Measurements from ENCODE around the gene HOXB6.

The HOXB6 gene

DNA sequence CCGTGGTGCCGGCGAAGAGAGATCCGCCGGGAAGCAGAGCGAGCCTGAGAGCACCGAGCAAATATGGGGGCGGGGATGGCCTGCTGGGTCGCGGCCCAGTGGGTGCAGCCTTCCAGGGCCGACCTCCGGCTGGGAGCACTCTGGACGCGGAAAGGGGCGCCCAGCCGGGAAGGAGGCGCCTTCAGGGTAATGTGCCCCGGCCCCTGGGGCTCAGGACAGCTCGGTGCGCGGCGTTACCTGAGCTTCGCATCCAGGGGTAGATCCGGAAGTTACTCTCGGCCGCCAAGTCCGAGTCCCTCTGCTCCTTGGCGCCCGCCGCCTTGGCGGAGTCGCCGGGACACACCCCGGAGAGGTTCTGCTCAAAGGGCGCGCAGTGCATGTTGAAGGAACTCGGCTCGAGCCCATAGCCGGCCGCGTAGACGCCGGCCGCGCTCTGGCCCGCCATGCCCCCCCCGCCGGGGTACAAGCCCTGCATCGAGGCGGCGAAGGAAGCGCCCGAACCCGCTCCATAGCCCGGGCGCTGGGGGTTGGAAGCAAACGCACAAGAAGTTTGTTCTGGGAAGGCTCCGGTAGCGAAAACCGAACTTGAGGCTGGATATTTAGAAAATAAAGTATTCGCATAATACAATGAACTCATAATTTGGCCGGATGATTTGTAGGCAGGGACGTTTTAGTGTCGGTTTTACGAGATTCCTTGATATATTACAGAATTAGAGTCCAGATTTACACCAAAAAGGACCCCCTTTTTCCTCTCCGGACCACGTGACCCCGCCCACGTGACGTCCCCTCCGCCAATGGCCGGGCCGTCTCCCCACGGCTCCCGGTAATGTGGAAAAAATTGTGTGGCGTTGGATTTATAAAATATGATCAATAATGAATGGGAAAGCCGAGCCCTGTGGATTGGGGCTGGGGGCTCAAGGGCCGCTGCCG, 5.8 kb upstream of the HOXB6 start, which contains the start of gene HOXB7:
TSS of gene HOXB7 (minus strand) at position 736 of the 930 bp plus-strand sequence. CDS start at position 637, 99 bp downstream.
- TF ChIP-seq, protein P1, sequence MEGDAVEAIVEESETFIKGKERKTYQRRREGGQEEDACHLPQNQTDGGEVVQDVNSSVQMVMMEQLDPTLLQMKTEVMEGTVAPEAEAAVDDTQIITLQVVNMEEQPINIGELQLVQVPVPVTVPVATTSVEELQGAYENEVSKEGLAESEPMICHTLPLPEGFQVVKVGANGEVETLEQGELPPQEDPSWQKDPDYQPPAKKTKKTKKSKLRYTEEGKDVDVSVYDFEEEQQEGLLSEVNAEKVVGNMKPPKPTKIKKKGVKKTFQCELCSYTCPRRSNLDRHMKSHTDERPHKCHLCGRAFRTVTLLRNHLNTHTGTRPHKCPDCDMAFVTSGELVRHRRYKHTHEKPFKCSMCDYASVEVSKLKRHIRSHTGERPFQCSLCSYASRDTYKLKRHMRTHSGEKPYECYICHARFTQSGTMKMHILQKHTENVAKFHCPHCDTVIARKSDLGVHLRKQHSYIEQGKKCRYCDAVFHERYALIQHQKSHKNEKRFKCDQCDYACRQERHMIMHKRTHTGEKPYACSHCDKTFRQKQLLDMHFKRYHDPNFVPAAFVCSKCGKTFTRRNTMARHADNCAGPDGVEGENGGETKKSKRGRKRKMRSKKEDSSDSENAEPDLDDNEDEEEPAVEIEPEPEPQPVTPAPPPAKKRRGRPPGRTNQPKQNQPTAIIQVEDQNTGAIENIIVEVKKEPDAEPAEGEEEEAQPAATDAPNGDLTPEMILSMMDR (conservative IDR thresholded peaks at IDR 0.05; ENCODE audit: low read depth, low read length) = no peak
- no peak for DNase-seq (ENCODE audit: low read depth)

DNA sequence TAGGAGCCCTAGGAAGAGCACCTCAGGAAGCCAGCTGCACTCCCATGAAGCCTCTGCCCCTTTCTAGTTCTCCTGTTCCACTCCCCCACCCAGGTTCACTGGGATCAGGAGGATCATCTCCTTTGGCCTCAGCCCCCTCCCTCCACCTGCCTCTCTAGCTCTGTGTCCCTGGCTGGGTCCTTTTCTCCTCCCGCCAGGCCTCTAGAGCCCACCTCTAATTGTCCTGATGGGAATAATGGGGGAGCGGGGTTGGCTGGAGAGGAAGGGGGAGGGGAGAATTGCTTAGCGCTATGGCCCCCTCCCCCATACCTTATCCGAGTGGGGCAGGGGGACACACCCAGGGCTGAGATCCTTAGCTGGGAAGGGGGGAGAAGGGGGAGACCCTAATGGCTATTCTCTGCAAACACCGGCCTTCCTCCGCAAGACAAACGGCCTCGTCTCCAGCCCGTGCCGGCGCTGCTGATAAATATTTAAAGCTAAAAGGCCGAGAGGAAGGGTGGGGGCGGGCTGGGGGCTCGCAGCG, 5.0 kb upstream of the HOXB6 start:
- TF ChIP-seq, protein P1 (conservative IDR thresholded peaks at IDR 0.05; ENCODE audit: low read depth, low read length) = no peak
- no peak overlapping the region for H3K4me3 ChIP-seq (ENCODE audit: low read depth, low read length)
- DNase-seq (ENCODE audit: low read depth) = no peak

More for the DNA sequence above, 5.8 kb upstream of the HOXB6 start, which contains the start of gene HOXB7:
- no peak within 1 kb of the TSS for H3K4me3 ChIP-seq (ENCODE audit: low read depth, low read length)

DNA sequence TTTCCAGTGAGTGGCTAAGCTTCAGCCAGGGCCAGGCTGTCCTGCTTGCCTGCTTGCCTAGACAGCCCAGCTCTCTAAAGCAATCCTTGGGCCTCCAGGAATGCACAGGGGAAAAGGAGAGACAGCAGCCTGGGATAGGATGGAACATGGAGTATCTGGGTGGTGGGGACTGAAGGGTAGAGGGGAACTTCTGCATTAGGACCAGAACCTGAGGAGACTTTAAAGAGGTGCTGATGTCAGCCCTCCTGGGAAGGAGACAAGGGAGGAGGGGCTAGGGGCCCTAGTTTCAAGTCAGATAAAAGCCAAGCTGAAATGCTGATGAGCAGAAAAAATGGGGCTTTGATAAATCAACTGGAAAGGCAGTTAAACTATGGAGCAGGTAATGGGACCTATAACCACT, 4.2 kb upstream of the HOXB6 start:
- no peak for DNase-seq (ENCODE audit: low read depth)
- H3K4me3 ChIP-seq (ENCODE audit: low read depth, low read length) = no peak overlapping the region
- TF ChIP-seq, protein P1 (conservative IDR thresholded peaks at IDR 0.05; ENCODE audit: low read depth, low read length) = no peak

DNA sequence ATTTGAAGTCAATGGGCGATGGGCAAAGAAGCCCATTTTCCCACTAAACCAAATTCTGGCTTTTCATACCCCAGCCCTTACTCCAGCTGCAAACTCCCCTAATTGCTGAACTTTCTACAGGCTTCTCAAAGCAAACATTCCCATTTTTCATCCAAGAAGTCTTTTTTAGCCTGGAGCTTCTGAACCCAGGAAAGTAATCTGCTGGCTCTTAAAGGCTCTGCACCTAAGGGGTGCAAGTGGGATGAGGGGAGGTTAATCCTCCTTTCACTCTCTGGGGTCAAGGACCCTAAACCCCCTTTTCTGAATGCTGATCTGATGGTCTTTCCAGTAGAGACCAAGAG, 3.7 kb upstream of the HOXB6 start:
- no peak overlapping the region for H3K4me3 ChIP-seq (ENCODE audit: low read depth, low read length)
- TF ChIP-seq, protein P1 (conservative IDR thresholded peaks at IDR 0.05; ENCODE audit: low read depth, low read length) = no peak
- no peak for DNase-seq (ENCODE audit: low read depth)

DNA sequence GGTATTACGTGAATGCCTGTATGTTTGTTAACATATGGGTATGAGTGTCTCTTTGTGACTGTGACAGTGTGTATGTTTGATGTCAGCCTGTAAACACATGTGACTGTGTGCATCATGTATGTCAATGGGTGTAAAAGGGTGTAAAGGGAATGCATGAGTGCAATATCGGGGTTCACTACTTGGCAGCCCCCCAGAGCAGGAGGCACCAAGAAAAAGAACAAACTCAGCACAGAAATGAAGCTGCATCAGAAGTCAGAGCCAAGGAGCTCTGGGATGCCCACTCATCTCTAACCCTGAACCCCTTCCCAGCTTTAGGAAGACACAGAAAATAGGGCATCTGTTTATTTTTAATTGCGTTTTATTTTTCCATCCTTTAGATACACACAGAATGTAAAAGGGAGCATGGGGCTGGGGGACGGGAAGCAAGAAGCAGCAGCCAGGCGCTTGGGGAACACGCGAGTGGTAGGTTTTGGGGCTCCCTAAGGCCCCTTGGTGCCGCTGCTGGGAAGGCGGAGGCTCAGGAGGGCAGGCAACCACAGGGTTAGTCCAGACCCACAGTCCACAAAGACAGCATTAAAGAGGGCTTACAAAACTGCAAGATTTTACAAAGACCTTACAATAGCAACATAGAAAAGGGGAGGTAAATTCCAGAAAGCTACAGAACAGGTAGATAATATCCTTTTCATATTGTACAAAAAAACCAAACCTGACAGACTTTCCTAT, 2.3 kb upstream of the HOXB6 start:
- TF ChIP-seq, protein P1 (conservative IDR thresholded peaks at IDR 0.05; ENCODE audit: low read depth, low read length) = no peak
- DNase-seq (ENCODE audit: low read depth) = no peak
- H3K4me3 ChIP-seq (ENCODE audit: low read depth, low read length) = no peak overlapping the region

DNA sequence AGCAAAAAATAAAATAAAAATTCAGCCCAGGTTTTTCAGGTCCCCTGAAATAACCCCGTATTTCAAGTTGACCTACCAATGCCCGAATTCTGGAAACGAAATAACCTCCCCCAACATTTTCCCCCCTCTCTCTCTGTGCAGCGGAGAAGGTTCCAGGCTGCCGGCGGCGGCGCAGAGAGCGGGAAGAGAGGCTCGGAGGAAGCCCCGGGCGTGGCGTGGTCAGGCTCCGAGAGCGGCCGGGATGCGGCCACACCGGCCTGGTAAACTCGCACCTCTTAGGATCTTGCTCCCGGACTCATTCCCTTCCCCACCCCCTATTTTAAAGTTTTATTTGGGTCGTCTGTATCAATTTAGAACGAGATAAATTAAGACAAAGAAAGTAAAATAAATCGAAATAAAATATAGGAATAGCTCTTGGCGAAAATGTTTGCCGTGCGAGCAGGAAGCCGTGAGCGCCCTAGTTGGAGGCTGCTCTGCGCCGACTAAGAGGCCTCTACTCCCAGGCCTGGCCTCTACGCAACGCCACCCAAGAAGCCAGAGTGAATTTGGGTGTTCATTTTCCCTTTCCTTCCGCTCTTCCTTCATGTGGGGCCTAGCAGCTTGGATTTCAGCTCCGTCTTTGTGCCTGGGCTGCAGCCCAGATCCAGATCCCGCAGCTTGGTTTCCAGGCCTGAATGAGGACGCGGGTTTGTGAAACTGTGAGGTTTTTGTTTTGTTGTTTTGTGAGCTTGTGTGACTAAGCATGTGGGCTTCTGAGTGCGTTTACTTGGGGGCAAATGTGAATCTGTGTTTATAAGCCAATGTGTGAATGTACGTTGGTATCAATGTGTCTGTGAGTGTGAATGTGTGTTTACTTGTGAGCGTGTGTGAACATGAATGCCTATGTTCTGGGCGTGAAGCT, 1.5 kb upstream of the HOXB6 start:
- no peak overlapping the region for H3K4me3 ChIP-seq (ENCODE audit: low read depth, low read length)
- TF ChIP-seq, protein P1 (conservative IDR thresholded peaks at IDR 0.05; ENCODE audit: low read depth, low read length) = no peak
- DNase-seq (ENCODE audit: low read depth) = no peak

Measured in choroid plexus epithelial cell (primary cell).